ENCODE measurements around the gene TJP3. TPM values are rescaled to one million over a fixed set of nuclear protein-coding genes. Genes with fewer than 3 reads are reported as not detected.

Gene TJP3
- total RNA-seq, 1 donor from 2014 or later: 20.0 TPM

DNA sequence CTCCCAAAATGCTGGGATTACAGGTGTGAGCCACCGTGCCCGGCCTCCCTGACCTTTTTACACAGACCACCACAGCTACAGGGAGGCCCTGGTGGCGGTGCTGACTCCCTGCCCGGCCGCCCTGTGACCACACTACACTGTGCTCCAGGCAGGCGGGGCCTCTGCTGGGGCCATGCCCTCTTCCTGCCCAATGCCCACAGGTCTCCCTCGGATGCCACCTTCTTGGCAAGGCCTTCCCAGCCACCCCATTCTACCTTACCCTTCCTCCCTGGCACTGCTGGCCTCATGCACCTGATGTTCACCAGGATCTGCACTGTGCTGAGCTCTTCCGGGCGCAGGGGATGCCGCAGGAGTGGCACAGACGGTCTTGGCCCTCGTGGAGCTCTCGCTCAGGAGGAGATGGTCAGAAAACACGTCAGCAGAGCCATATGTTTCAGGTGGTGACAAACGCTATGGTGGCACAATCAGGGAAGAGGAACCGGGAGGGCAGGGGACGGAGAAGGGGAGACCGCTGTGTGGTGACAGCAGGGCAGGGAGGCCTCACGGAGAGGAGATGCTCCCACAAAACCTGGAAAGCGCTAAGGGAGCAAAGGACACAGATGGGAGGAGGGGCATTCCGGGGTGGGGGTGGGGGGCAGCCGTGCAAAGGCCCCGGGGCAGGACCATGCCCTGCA, 12.1 kb upstream of the TJP3 start:
- Mint-ChIP-seq H3K4me3 (peak overlapping the region; percentile 36), H3K27me3 (no peaks in the 10 kb centered on the region), H3K36me3 (no peaks in the 10 kb centered on the region), H3K9me3 (no peaks in the 10 kb centered on the region), H3K27ac (no peak overlapping the region), H3K4me1 (ENCODE audit: unreplicated experiment) (peaks cover 4% of the 10 kb centered on the region)
- TF ChIP-seq CTCF (conservative IDR thresholded peaks at IDR 0.05): no peak
- DNase-seq (ENCODE audit: extremely low spot score, unreplicated experiment): no peak

GRCh38 chr19:3696660-3696995, 11.6 kb upstream of the TJP3 start:
- DNase-seq (ENCODE audit: extremely low spot score, unreplicated experiment): no peak
- H3K27ac Mint-ChIP-seq: no peak overlapping the region
- no peaks in the 10 kb centered on the region for H3K36me3 Mint-ChIP-seq
- TF ChIP-seq CTCF (conservative IDR thresholded peaks at IDR 0.05): no peak
- H3K4me1 Mint-ChIP-seq (ENCODE audit: unreplicated experiment): peaks cover under 1% of the 10 kb centered on the region
- no peaks in the 10 kb centered on the region for H3K9me3 Mint-ChIP-seq
- H3K27me3 Mint-ChIP-seq: no peaks in the 10 kb centered on the region
- peak overlapping the region; percentile 11 for H3K4me3 Mint-ChIP-seq

GRCh38 chr19:3697094-3697493, 11.1 kb upstream of the TJP3 start:
- Mint-ChIP-seq H3K4me3 (peak overlapping the region; percentile 11), H3K9me3 (no peaks in the 10 kb centered on the region), H3K27me3 (no peaks in the 10 kb centered on the region), H3K4me1 (ENCODE audit: unreplicated experiment) (no peaks in the 10 kb centered on the region), H3K36me3 (no peaks in the 10 kb centered on the region), H3K27ac (no peak overlapping the region)
- TF ChIP-seq CTCF (conservative IDR thresholded peaks at IDR 0.05): no peak
- no peak for DNase-seq (ENCODE audit: extremely low spot score, unreplicated experiment)

- no peak for TF ChIP-seq CTCF (conservative IDR thresholded peaks at IDR 0.05)
- DNase-seq (ENCODE audit: extremely low spot score, unreplicated experiment): no peak
- peak overlapping the region; percentile 91 for H3K4me3 Mint-ChIP-seq
- H3K36me3 Mint-ChIP-seq: no peaks in the 10 kb centered on the region
- H3K27ac Mint-ChIP-seq: peak overlapping the region; percentile 61
- no peaks in the 10 kb centered on the region for H3K9me3 Mint-ChIP-seq
- no peaks in the 10 kb centered on the region for H3K4me1 Mint-ChIP-seq (ENCODE audit: unreplicated experiment)
- H3K27me3 Mint-ChIP-seq: no peaks in the 10 kb centered on the region
Observed at GRCh38 chr19:3697671-3698385, 10.4 kb upstream of the TJP3 start.

DNA sequence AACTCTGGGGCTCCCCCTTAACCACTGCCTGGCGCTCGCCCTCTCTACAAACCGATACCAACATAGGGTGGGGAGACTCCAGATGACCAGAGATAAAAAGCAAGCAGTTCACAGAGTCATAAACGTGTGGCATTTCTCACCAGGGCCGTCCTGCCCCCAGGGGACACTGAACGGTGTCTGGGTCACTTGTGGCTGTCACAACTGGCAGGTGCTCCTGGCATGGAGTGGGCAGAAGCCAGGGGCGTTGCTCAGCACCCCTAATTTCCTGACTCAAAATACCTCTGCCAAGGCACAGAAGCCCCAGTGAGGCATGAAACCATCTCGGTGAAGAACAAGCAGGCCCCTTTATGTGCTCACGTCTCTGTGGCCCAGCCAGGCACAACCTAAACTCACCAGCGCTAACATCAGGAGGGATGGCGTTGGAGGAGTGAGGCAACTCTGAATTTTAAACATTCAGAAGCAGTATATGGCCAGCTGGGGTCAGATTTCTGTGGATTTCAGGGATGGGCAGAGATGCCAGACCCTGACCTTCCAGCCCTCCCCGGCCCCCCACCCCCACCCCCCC, 9.7 kb upstream of the TJP3 start:
- no peaks in the 10 kb centered on the region for H3K36me3 Mint-ChIP-seq
- H3K4me1 Mint-ChIP-seq (ENCODE audit: unreplicated experiment): no peaks in the 10 kb centered on the region
- peak overlapping the region; percentile 61 for H3K27ac Mint-ChIP-seq
- peak overlapping the region; percentile 91 for H3K4me3 Mint-ChIP-seq
- no peak for TF ChIP-seq CTCF (conservative IDR thresholded peaks at IDR 0.05)
- no peak for DNase-seq (ENCODE audit: extremely low spot score, unreplicated experiment)
- H3K27me3 Mint-ChIP-seq: no peaks in the 10 kb centered on the region
- no peaks in the 10 kb centered on the region for H3K9me3 Mint-ChIP-seq

Data from type B pancreatic cell (in vitro differentiated cells).